Measurements from ENCODE around the gene SORCS2.

Gene SORCS2

DNA sequence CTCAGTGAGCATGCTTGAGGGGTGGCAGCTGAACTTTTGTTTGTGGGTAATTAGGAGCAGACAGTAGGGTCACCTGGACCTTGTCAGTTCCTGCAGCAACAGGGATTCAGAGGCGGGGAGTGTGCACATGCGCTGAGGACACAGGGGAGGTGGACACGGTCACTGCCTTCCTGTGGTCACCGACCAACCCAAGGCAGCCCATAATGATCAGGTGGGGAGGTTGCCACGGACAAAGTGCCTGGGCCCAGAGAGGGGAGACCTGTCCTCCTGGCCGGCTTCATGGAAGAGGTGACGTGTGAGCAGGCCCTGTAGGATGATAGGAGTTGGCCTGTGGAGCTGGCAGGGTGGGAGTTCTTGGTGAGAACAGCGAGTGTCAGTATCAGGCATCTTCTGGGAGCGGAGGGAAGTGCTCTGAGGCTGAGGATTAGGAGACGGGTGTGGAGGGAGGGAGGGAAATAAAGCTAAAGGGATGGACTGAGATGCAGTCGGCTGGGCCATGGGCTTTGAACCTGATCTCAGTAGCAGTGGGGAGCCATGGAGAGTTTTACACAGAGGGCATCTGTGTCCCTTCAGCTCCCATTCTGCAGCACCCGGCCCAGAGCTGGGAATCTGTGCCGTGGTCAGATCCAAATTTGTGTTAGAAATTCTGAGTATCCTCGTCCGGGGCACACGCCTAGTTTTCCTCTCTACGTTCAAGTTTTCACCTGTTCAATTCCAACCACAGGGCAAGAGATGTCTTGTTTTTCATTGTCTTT lies 142.4 kb downstream of the SORCS2 start:
- no peak overlapping the region for H3K4me3 ChIP-seq (ENCODE audit: control insufficient read depth, low read depth, low read length)
- no peak for DNase-seq (ENCODE audit: low read depth)
- TF ChIP-seq, protein P1, sequence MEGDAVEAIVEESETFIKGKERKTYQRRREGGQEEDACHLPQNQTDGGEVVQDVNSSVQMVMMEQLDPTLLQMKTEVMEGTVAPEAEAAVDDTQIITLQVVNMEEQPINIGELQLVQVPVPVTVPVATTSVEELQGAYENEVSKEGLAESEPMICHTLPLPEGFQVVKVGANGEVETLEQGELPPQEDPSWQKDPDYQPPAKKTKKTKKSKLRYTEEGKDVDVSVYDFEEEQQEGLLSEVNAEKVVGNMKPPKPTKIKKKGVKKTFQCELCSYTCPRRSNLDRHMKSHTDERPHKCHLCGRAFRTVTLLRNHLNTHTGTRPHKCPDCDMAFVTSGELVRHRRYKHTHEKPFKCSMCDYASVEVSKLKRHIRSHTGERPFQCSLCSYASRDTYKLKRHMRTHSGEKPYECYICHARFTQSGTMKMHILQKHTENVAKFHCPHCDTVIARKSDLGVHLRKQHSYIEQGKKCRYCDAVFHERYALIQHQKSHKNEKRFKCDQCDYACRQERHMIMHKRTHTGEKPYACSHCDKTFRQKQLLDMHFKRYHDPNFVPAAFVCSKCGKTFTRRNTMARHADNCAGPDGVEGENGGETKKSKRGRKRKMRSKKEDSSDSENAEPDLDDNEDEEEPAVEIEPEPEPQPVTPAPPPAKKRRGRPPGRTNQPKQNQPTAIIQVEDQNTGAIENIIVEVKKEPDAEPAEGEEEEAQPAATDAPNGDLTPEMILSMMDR (IDR thresholded peaks at IDR 0.05; ENCODE audit: control insufficient read depth, insufficient read depth, low read depth, low read length, missing control alignments), result no peak

DNA sequence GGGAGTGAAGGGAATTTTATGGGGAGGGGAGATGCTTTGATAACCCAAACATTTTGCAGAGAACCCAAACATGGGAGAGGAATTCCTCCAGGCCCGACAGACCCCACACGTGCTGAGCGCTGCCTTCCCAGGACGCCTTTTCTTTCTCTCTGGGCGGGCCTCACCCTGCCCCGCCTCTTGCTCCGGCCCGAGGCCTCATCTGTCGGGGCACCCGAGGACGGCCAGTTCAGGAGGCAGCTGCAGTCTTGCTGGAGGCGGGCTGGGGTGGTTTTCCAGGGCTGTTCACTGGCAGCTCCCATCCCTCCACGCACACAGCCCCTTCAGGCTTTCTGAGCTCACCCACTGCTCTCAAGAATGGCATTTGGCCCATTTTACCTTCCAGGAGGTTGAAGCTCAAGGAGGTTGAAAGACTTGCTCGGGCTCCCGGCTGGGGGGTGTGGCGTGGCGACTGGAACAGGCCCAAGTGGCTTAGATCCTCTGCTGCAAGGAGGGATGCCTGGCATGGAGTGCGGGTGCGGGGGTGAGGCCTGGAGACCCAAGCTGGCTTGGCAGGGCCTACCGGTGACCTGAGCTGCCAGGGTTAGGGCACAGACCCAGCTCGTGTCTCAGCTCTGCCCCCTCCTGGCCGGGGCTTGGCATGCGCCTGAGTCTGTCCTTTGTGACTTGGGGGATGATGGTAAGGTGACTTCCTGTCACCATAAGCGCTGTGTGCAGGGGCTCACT lies 143.2 kb downstream of the SORCS2 start:
- TF ChIP-seq, protein P1 (IDR thresholded peaks at IDR 0.05; ENCODE audit: control insufficient read depth, insufficient read depth, low read depth, low read length, missing control alignments), result peak; percentile 82
- H3K4me3 ChIP-seq (ENCODE audit: control insufficient read depth, low read depth, low read length), result no peak overlapping the region
- DNase-seq (ENCODE audit: low read depth), result no peak

DNA sequence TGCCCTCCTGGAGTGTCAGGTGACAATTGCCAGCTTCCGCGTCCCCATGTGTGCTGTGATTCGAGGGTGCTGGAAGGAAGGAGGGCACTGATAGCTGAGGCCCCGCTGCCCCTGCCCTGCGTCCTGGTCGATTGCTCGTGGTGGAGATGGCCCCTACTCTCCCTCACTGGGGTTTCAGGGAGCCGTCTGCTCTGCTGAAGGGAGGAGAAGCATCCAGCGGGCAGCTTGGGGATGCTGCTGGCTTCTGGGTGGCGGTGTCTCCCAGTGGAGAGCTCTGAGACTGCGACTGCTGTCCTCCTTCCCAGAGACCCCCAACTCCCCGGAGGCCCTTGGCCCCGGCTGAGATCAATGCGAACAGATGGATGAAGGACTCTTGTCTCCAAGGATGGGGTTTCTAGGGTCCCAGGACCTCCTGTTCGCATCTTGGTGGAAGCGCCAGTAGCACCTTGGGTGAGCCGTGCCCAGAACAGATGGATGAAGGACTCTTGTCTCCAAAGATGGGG lies 143.8 kb downstream of the SORCS2 start:
- DNase-seq (ENCODE audit: low read depth), result no peak
- no peak overlapping the region for H3K4me3 ChIP-seq (ENCODE audit: control insufficient read depth, low read depth, low read length)
- TF ChIP-seq, protein P1 (IDR thresholded peaks at IDR 0.05; ENCODE audit: control insufficient read depth, insufficient read depth, low read depth, low read length, missing control alignments), result no peak

DNA sequence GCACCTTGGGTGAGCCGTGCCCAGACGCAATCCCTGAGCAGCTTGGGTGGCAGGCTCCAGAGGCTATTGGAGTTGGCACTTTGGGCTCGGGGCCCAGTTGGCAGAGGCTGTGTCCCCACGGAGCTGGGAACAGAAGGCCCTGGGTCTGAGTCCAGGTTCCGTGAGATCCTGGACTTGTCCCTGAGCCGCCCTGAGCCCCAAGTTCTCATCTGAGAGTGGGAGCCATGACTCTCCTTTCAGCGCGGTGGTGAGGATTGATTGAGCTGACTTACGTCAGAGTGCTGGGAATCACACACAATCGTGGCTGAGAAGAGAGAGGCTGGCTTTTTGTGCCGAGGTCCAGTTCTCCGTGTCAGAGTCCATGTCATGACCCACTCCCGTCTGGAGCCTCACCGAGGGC lies 144.4 kb downstream of the SORCS2 start:
- TF ChIP-seq, protein P1 (IDR thresholded peaks at IDR 0.05; ENCODE audit: control insufficient read depth, insufficient read depth, low read depth, low read length, missing control alignments), result no peak
- H3K4me3 ChIP-seq (ENCODE audit: control insufficient read depth, low read depth, low read length), result no peak overlapping the region
- DNase-seq (ENCODE audit: low read depth), result no peak

DNA sequence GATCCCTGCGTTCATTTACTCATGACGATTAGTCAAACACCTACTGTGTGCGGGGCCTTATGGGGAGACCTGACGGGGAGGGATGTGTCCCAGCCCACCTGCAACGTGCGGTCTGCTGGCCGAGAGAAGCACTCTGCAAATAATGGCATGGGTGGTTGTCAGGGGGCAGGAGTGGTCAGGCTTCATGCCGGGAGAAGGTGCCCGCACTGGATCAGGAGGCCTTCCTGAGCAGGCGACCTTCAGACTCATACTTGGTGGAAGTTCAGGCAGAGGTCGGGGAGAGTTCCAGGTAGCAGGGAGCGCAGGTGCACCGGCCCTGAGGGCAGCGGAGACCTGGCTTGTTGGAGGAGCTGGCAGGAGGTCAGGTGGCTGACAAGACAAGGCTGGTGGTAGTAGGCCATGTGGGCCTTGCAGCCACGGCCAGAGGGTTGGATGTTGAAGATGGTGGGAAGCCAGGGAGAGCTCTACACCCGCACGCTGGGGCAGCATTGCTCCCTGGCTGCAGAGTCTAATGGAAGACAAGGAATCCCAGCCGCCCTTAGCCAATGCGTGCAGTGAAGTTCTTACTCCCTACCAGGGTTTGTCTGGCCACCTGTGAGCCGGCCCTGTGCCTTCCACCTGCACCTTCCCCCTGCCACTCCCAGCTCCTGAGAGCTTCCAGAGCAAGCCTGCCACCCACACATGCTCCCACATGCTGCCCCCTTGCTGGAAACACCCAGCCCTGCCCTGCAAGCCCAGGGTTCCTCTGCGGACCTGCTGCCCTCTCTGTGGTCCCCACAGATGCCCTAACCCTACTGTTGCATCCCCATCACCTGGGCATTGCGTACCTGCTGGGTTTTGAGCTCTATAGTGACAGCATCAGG lies 145.1 kb downstream of the SORCS2 start:
- TF ChIP-seq, protein P1 (IDR thresholded peaks at IDR 0.05; ENCODE audit: control insufficient read depth, insufficient read depth, low read depth, low read length, missing control alignments), result no peak
- no peak overlapping the region for H3K4me3 ChIP-seq (ENCODE audit: control insufficient read depth, low read depth, low read length)
- DNase-seq (ENCODE audit: low read depth), result no peak

DNA sequence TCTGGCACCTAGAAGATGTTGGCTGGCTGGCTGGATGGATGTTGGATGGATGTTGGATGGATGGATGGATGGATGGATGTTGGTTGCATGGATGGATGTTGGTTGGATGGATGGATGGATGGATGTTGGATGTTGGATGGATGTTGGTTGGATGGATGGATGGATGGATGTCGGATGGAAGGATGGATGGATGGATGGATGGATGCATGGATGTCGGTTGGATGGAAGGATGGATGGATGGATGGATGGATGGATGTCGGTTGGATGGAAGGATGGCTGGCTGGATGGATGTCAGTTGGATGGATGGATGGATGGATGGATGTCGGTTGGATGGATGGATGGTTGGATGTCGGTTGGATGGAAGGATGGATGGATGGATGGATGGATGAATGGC lies 145.7 kb downstream of the SORCS2 start:
- no peak overlapping the region for H3K4me3 ChIP-seq (ENCODE audit: control insufficient read depth, low read depth, low read length)
- DNase-seq (ENCODE audit: low read depth), result no peak
- TF ChIP-seq, protein P1 (IDR thresholded peaks at IDR 0.05; ENCODE audit: control insufficient read depth, insufficient read depth, low read depth, low read length, missing control alignments), result no peak
